Measurements from ENCODE around the gene OR6S1. TPM values are rescaled to one million over a fixed set of nuclear protein-coding genes. Genes with fewer than 3 reads are reported as not detected.
"Not testable (repeated sequence)": the region's sequence is repeated elsewhere in the genome, so short reads cannot be mapped to it uniquely, and the experiment has no call there.

Gene OR6S1
- total RNA-seq, 6 experiments from 2014 or later: not detected

DNA sequence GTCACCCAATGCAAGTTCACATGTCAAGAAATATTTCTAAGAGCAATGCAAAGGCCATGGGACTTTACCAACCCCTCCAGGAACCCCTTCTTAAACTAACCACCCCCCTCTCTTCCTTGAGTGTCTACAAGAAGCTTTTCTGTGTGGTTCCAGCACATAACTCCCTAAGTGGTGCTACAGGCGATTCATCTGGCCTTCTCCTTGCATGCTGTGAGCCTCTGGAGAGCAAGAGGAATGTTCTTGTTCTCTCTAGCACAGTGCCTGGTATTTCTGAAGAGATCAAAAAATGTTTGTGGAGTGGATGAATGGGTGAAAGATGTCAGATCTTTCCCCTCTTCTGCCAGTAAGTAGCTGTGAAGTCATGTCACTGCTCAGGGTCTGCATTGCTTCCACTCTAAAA lies 44.4 kb downstream of the OR6S1 start:
- no peaks in the 10 kb centered on the region for H3K9me3 ChIP-seq
- DNase-seq: no peak
- intact Hi-C loops (cut with DNase I): no loop called here

GRCh38 chr14:20595726-20596125 lies 45.8 kb downstream of the OR6S1 start:
- intact Hi-C loops (cut with DNase I); H3K4me3 ChIP-seq; H3K9me3 ChIP-seq; DNase-seq; ATAC-seq; H3K36me3 ChIP-seq; H3K27ac ChIP-seq; H3K4me1 ChIP-seq; H3K27me3 ChIP-seq: not testable (repeated sequence)
- WGBS (ENCODE audit: insufficient coverage, low coverage, low lambda C conversion rate, missing lambda C conversion rate): 89% methylated on average over 3 of the region's 3 CpGs

More for the DNA sequence above, 44.4 kb downstream of the OR6S1 start:
- TF ChIP-seq CTCF (IDR thresholded peaks at IDR 0.05) (no peak), POLR2A (IDR thresholded peaks at IDR 0.05) (no peak)
- no peaks in the 10 kb centered on the region for H3K27me3 ChIP-seq
- H3K4me3 ChIP-seq: no peak overlapping the region
- 100% methylated on average over 1 of the region's 1 CpG for WGBS (ENCODE audit: insufficient coverage, low coverage, low lambda C conversion rate, missing lambda C conversion rate)
- ATAC-seq: no peak
- no peak overlapping the region for H3K27ac ChIP-seq
- H3K4me1 ChIP-seq: no peaks in the 10 kb centered on the region
- no peaks in the 10 kb centered on the region for H3K36me3 ChIP-seq

DNA sequence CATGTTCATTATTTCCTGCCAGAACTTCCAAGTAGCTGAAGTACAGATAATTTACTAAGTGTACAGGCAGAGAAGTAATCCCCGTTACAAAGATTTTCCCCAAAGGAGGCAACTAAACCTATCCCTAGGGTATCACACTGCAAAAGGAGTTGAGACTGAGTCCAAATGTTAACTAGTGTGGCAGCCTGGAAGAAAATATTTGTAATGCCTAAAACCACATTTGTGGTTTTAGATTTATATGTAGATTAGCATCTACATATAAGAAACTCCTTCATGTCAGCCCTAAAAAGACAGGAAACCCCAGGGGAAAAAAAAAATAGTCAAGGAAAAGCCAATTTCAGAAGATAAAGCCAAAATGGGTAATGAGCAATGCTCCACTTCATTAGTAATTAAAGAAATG lies 48.9 kb downstream of the OR6S1 start:
- H3K9me3 ChIP-seq: no peaks in the 10 kb centered on the region
- ATAC-seq: no peak
- TF ChIP-seq POLR2A (IDR thresholded peaks at IDR 0.05) (no peak), CTCF (IDR thresholded peaks at IDR 0.05) (no peak)
- DNase-seq: no peak
- H3K27ac ChIP-seq: no peak overlapping the region
- WGBS (ENCODE audit: insufficient coverage, low coverage, low lambda C conversion rate, missing lambda C conversion rate): 29% methylated on average over 1 of the region's 1 CpG
- H3K4me1 ChIP-seq: no peaks in the 10 kb centered on the region
- no peak overlapping the region for H3K4me3 ChIP-seq
- no peaks in the 10 kb centered on the region for H3K36me3 ChIP-seq
- intact Hi-C loops (cut with DNase I): no loop called here
- no peaks in the 10 kb centered on the region for H3K27me3 ChIP-seq

- no peak for ATAC-seq
- TF ChIP-seq POLR2A (IDR thresholded peaks at IDR 0.05) (no peak), CTCF (IDR thresholded peaks at IDR 0.05) (no peak)
Measured at GRCh38 chr14:20591235-20591634, 50.3 kb downstream of the OR6S1 start, which contains the start of gene RNASE12. RNASE12 (minus strand) TSS chr14:20591376; CDS start chr14:20590723, 653 bp downstream.

More at GRCh38 chr14:20591235-20591634, 50.3 kb downstream of the OR6S1 start, which contains the start of gene RNASE12:
- no peak within 1 kb of the TSS for H3K27ac ChIP-seq
- H3K36me3 ChIP-seq: no peaks in the 10 kb centered on the region
- DNase-seq: no peak
- WGBS (ENCODE audit: insufficient coverage, low coverage, low lambda C conversion rate, missing lambda C conversion rate): 62% methylated on average over 3 of the region's 4 CpGs
- intact Hi-C loops (cut with DNase I): no loop called here
- H3K27me3 ChIP-seq: no peaks in the 10 kb centered on the region
- H3K4me1 ChIP-seq: no peaks in the 10 kb centered on the region
- H3K4me3 ChIP-seq: no peak within 1 kb of the TSS
- H3K9me3 ChIP-seq: no peaks in the 10 kb centered on the region

Small RNA genes lying within 50 kb of the gene (small RNA-seq; reads per million reads assigned to genes)
- gene RF00019: 0 reads per million in 2 experiments

Other genes with a start within 250 kb of the OR6S1 start
- gene TEP1, start 228.2 kb downstream of the OR6S1 start, total RNA-seq: 10 to 100 TPM; 10.8 to 17.6 (median 14.0) TPM
- gene KLHL33, start 205.5 kb downstream of the OR6S1 start, total RNA-seq: under 1 TPM in 5 of 6 experiments, not detected in 1; 0.06 to 0.19 (median 0.11) TPM
- gene OSGEP, start 186.9 kb downstream of the OR6S1 start, total RNA-seq: 10 to 100 TPM; 11.2 to 43.8 (median 14.4) TPM
- 10 to 100 TPM; 50.2 to 87.0 (median 59.8) TPM for gene APEX1, start 186.5 kb downstream of the OR6S1 start, total RNA-seq
- 10 to 100 TPM in 4 of 6 experiments, 1 to 10 TPM in 2; 7.0 to 13.8 (median 11.4) TPM for gene PIP4P1, start 180.3 kb downstream of the OR6S1 start, total RNA-seq
- gene PNP, start 172.3 kb downstream of the OR6S1 start, total RNA-seq: 10 to 100 TPM; 22.1 to 48.9 (median 30.9) TPM
- under 1 TPM in 2 of 6 experiments, not detected in 4; 0.29 to 0.40 TPM for gene RNASE10, start 136.2 kb downstream of the OR6S1 start, total RNA-seq
- gene RNASE9, start 80.6 kb downstream of the OR6S1 start, total RNA-seq: not detected
- gene RNASE11, start 53.7 kb downstream of the OR6S1 start, total RNA-seq: not detected
- gene RNASE12, start 50.3 kb downstream of the OR6S1 start, total RNA-seq: not detected
- gene RNASE4, start 42.9 kb upstream of the OR6S1 start, total RNA-seq: 100 to 1,000 TPM; 129 to 175 (median 151) TPM
- 1,000 to 10,000 TPM in 1 of 6 experiments, 100 to 1,000 TPM in 5; 361 to 1,830 (median 780) TPM for gene ANG, start 47.1 kb upstream of the OR6S1 start, total RNA-seq
- not detected for gene EDDM3A, start 104.2 kb upstream of the OR6S1 start, total RNA-seq
- not detected for gene EDDM3B, start 126.7 kb upstream of the OR6S1 start, total RNA-seq
- 1 to 10 TPM; 2.3 to 7.9 (median 4.0) TPM for gene RNASE6, start 139.6 kb upstream of the OR6S1 start, total RNA-seq
- 100 to 1,000 TPM in 1 of 6 experiments, 10 to 100 TPM in 5; 20.1 to 106 (median 34.1) TPM for gene RNASE1, start 161.2 kb upstream of the OR6S1 start, total RNA-seq
- 1 to 10 TPM in 2 of 6 experiments, not detected in 4; 1.0 to 1.1 TPM for gene RNASE3, start 249.7 kb upstream of the OR6S1 start, total RNA-seq